ENCODE results near the gene CST8. TPM values are rescaled to one million over a fixed set of nuclear protein-coding genes. Genes with fewer than 3 reads are reported as not detected.

CST8 gene
- total RNA-seq, 1 experiment from 2014 or later: not detected

DNA sequence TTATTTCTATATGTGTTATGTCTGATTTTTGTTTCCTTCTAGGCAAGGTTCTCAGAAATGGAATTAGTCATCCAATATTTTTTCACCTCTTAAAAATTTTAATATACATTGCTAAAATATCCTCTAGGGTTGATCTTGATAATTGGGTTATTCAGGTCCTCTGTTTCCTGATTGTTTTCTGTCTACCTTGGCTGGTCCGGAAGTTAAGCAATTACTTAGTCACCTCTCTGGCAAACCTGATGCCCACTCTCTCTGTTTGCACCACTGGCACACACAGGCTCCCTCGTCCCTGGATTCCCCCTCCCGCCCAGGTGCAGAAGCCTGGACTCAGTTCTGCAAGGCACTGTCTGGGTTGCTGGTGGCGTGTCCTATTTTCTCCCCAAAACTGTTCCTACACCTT lies 49.7 kb downstream of the CST8 start:
- H3K79me1 ChIP-seq (ENCODE audit: insufficient read depth, low read depth, low read length, poor library complexity, severe bottlenecking): no peaks in the 10 kb centered on the region
- no peak overlapping the region for H3K14ac ChIP-seq (ENCODE audit: insufficient read depth, low read length)
- H2BK15ac ChIP-seq (ENCODE audit: low read depth, low read length): no peak overlapping the region
- no peak overlapping the region for H3K4me3 Mint-ChIP-seq
- peaks cover 12% of the 10 kb centered on the region for H3K27me3 Mint-ChIP-seq (ENCODE audit: low read depth)
- no peak overlapping the region for H4K5ac ChIP-seq (ENCODE audit: insufficient read length, low read depth, low read length)
- H3K56ac ChIP-seq (ENCODE audit: insufficient read length, low read depth, low read length): no peak overlapping the region
- no peak overlapping the region for H3K4me2 ChIP-seq (ENCODE audit: insufficient read depth, insufficient read length, low read length)
- H2AK5ac ChIP-seq (ENCODE audit: insufficient read length, low read length): no peak overlapping the region
- peaks cover 14 to 17% of the 10 kb centered on the region in 2 experiments for H3K4me1 Mint-ChIP-seq
- no peak overlapping the region for H2BK12ac ChIP-seq (ENCODE audit: insufficient read length, low read depth, low read length)
- no peak overlapping the region for H3K4ac ChIP-seq (ENCODE audit: low read depth, low read length)
- no peak overlapping the region for H2AFZ ChIP-seq (ENCODE audit: low read length)
- no peak overlapping the region for H2BK120ac ChIP-seq (ENCODE audit: low read depth, low read length, poor library complexity, severe bottlenecking)
- H3T11ph ChIP-seq (ENCODE audit: low read length): no peak overlapping the region
- H3K9me3 Mint-ChIP-seq: peaks cover 0 to 2% of the 10 kb centered on the region in 2 experiments; a peak in 2 of 5 replicates
- no peak overlapping the region for H3K9ac ChIP-seq (ENCODE audit: extremely low read depth, insufficient read length, low read length)
- H3K4me1 ChIP-seq (ENCODE audit: insufficient read depth, low read length): peaks cover 4% of the 10 kb centered on the region; the same call in 1 of the 2 replicates
- no peak overlapping the region for H4K8ac ChIP-seq (replicated peaks; ENCODE audit: insufficient read length, low read depth, low read length)
- H3K23ac ChIP-seq (ENCODE audit: insufficient read length, low read depth, low read length): no peak overlapping the region
- no CpG with 5 or more reads among the region's 4 CpGs for WGBS (ENCODE audit: extremely low coverage, insufficient read length, low lambda C conversion rate)
- H2BK5ac ChIP-seq (ENCODE audit: insufficient read length, low read length): no peak overlapping the region
- no peak overlapping the region for H3K18ac ChIP-seq (ENCODE audit: insufficient read length, low read depth, low read length)
- no peak for TF ChIP-seq CTCF (conservative IDR thresholded peaks at IDR 0.05)
- H3K23me2 ChIP-seq (ENCODE audit: insufficient read length, low read depth, low read length, poor library complexity, severe bottlenecking): no peaks in the 10 kb centered on the region
- H3K36me3 Mint-ChIP-seq (ENCODE audit: insufficient read depth in 1 of 3, low read depth in 3 of 3): peaks cover 0 to 8% (median 5%) of the 10 kb centered on the region in 3 experiments; a peak in 3 of 7 replicates
- H3K27ac ChIP-seq (ENCODE audit: insufficient read length, low read depth, low read length): no peak overlapping the region
- no peak for DNase-seq
- H4K20me1 ChIP-seq (ENCODE audit: control insufficient read depth, insufficient read depth, insufficient read length): no peaks in the 10 kb centered on the region
- no peaks in the 10 kb centered on the region for H3K9me3 ChIP-seq (ENCODE audit: control insufficient read depth, low read depth, low read length)
- H4K91ac ChIP-seq (ENCODE audit: insufficient read length, low read depth, low read length): no peak overlapping the region
- H3K79me2 ChIP-seq (ENCODE audit: insufficient read depth, low read length): no peaks in the 10 kb centered on the region
- no peak overlapping the region for H2BK20ac ChIP-seq (ENCODE audit: low read depth, low read length, poor library complexity, severe bottlenecking)
- H3K27me3 ChIP-seq (ENCODE audit: insufficient read depth, low read length): no peaks in the 10 kb centered on the region
- H3K27ac Mint-ChIP-seq: no peak overlapping the region
